ENCODE results near the gene SMURF1. TPM values are rescaled to one million over a fixed set of nuclear protein-coding genes. Genes with fewer than 3 reads are reported as not detected.

The SMURF1 gene
- total RNA-seq, 4 donors from 2014 or later: 16.4 to 36.2 (median 24.6) TPM

- Histone ChIP-seq H3K9me3 (no peaks in the 10 kb centered on the region), H3K36me3 (peaks cover 14 to 100% (median 47%) of the 10 kb centered on the region in 3 donors), H3K4me1 (no peaks in the 10 kb centered on the region), H3K27me3 (no peaks in the 10 kb centered on the region), H3K4me3 (no peak overlapping the region), H3K27ac (no peak overlapping the region)
- TF ChIP-seq, protein P1, sequence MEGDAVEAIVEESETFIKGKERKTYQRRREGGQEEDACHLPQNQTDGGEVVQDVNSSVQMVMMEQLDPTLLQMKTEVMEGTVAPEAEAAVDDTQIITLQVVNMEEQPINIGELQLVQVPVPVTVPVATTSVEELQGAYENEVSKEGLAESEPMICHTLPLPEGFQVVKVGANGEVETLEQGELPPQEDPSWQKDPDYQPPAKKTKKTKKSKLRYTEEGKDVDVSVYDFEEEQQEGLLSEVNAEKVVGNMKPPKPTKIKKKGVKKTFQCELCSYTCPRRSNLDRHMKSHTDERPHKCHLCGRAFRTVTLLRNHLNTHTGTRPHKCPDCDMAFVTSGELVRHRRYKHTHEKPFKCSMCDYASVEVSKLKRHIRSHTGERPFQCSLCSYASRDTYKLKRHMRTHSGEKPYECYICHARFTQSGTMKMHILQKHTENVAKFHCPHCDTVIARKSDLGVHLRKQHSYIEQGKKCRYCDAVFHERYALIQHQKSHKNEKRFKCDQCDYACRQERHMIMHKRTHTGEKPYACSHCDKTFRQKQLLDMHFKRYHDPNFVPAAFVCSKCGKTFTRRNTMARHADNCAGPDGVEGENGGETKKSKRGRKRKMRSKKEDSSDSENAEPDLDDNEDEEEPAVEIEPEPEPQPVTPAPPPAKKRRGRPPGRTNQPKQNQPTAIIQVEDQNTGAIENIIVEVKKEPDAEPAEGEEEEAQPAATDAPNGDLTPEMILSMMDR (IDR thresholded peaks at IDR 0.05): no peak
- no peak for TF ChIP-seq POLR2A (IDR thresholded peaks at IDR 0.05)
- 59 to 83% methylated on average over 3 to 4 of the region's 4 CpGs for WGBS, 2 donors
- intact Hi-C loops (cut with DNase I): no loop called here
- DNase-seq: no peak
These were observed 158.5 kb downstream of the SMURF1 start for GRCh38 chr7:98985406-98985805.

DNA sequence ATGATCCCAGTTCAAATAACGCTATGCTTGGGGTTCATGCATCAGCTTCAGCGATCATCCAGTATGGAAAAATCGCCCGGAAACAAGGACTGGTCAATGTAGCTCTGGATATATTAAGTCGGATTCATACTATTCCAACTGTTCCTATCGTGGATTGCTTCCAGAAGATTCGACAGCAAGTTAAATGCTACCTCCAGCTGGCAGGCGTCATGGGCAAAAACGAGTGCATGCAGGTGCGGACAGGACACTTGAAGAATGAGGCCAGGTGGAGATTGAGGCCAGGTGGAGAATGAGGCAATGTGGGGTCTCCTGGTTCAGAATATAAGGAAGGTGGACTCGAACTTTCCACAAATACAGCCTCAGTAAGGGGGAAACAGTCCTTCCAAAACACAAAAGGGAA, 159.8 kb downstream of the SMURF1 start:
- Histone ChIP-seq H3K27ac (no peak overlapping the region), H3K27me3 (no peaks in the 10 kb centered on the region), H3K36me3 (peaks cover 18 to 100% (median 40%) of the 10 kb centered on the region in 3 donors), H3K4me1 (no peaks in the 10 kb centered on the region), H3K4me3 (no peak overlapping the region), H3K9me3 (no peaks in the 10 kb centered on the region)
- intact Hi-C loops (cut with DNase I): no loop called here
- TF ChIP-seq, protein P1 (IDR thresholded peaks at IDR 0.05): no peak
- TF ChIP-seq POLR2A (IDR thresholded peaks at IDR 0.05): no peak
- DNase-seq: no peak
- WGBS, 2 donors: 74 to 83% methylated on average over 11 of the region's 11 CpGs

DNA sequence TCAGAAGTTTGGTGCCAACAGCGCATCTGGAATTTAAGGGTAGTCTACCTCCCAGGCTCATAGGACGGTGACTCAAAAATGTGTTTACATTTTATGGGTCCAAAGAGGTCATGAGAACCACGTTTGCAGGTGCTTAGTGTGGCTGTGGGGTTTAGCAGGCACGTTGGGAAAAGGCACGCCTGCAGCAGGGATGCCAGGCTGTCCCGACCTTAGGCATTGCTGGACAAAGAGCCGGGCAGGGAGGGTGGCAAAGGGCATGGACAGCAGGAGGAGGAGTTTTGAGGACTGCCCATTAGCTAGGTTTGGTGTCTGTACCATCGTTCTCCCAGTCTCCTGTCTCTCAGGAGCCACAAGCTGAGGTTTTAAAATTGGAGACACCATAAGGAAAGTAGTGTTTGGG, 161.2 kb downstream of the SMURF1 start:
- TF ChIP-seq POLR2A (IDR thresholded peaks at IDR 0.05): no peak
- TF ChIP-seq, protein P1 (IDR thresholded peaks at IDR 0.05): no peak
- intact Hi-C loops (cut with DNase I): no loop called here
- DNase-seq: no peak
- no peaks in the 10 kb centered on the region for H3K27me3 ChIP-seq
- no peak overlapping the region for H3K27ac ChIP-seq
- H3K36me3 ChIP-seq: peaks cover 21 to 100% (median 42%) of the 10 kb centered on the region in 3 donors
- H3K4me3 ChIP-seq: no peak overlapping the region
- WGBS, 2 donors: 83 to 88% methylated on average over 8 of the region's 8 CpGs
- no peaks in the 10 kb centered on the region for H3K4me1 ChIP-seq
- no peaks in the 10 kb centered on the region for H3K9me3 ChIP-seq

GRCh38 chr7:98981701-98982100, 162.2 kb downstream of the SMURF1 start:
- peaks cover 24 to 100% (median 49%) of the 10 kb centered on the region in 3 donors for H3K36me3 ChIP-seq
- no peak overlapping the region for H3K27ac ChIP-seq
- intact Hi-C loops (cut with DNase I): no loop called here
- 96% methylated on average over 6 to 18 of the region's 23 CpGs for WGBS, 2 donors
- H3K9me3 ChIP-seq: no peaks in the 10 kb centered on the region
- no peak for TF ChIP-seq POLR2A (IDR thresholded peaks at IDR 0.05)
- TF ChIP-seq, protein P1 (IDR thresholded peaks at IDR 0.05): no peak
- no peak overlapping the region for H3K4me3 ChIP-seq
- H3K27me3 ChIP-seq: no peaks in the 10 kb centered on the region
- no peak for DNase-seq
- H3K4me1 ChIP-seq: no peaks in the 10 kb centered on the region

DNA sequence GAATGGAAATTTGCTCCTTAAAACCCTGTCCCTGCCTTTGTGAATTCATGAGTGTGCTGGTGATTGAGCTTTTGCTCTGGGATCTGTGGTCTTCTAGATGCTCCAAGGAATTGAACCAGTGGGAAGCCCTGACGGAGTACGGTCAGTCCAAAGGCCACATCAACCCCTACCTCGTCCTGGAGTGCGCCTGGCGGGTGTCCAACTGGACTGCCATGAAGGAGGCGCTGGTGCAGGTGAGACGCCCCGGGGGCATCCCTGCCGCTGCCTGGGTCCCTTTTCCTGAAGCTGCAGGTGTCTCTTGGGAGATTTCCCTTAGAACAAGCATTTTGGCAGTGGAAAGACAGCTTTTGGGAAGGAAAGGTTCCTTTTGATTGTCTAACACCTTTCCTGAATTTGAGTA, 165.2 kb downstream of the SMURF1 start:
- TF ChIP-seq, protein P1 (IDR thresholded peaks at IDR 0.05): no peak
- no peak for TF ChIP-seq POLR2A (IDR thresholded peaks at IDR 0.05)
- no peaks in the 10 kb centered on the region for H3K27me3 ChIP-seq
- intact Hi-C loops (cut with DNase I): no loop called here
- DNase-seq: no peak
- no peaks in the 10 kb centered on the region for H3K4me1 ChIP-seq
- H3K4me3 ChIP-seq: no peak overlapping the region
- WGBS, 2 donors: 85 to 100% methylated on average over 3 to 4 of the region's 9 CpGs
- H3K36me3 ChIP-seq: peaks cover 38 to 100% (median 54%) of the 10 kb centered on the region in 3 donors
- no peak overlapping the region for H3K27ac ChIP-seq
- H3K9me3 ChIP-seq: no peaks in the 10 kb centered on the region

Other genes starting within 250 kb of the SMURF1 start
- under 1 TPM in 3 of 4 donors, not detected in 1; 0.32 to 0.42 (median 0.38) TPM for gene KPNA7, start 64.0 kb upstream of the SMURF1 start, total RNA-seq
- gene MYH16, start 128.7 kb upstream of the SMURF1 start, total RNA-seq: under 1 TPM in 1 of 4 donors, not detected in 3; 0.76 TPM
- gene ARPC1A, start 181.8 kb upstream of the SMURF1 start, total RNA-seq: 100 to 1,000 TPM; 114 to 155 (median 154) TPM
- 100 to 1,000 TPM in 3 of 4 donors, 10 to 100 TPM in 1; 27.9 to 166 (median 128) TPM for gene ARPC1B, start 230.6 kb upstream of the SMURF1 start, total RNA-seq

Data from esophagus squamous epithelium (tissue), 5 donors.